Non-pigmented ciliary epithelial cell (primary cell): ENCODE measurements around the gene BAHCC1.

ENCODE experiments used
- DNase-seq: peaks from one replicate; pipeline ENCODE4 v3.0.0-alpha.2; 2010; ENCODE audit warnings: low read depth

Gene BAHCC1

GRCh38 chr17:81493198-81494038, 98.2 kb downstream of the BAHCC1 start:
- no peak for DNase-seq

- no peak for DNase-seq
These were observed 99.5 kb downstream of the BAHCC1 start for GRCh38 chr17:81494626-81495377.

- no peak for DNase-seq
These were observed 103.8 kb downstream of the BAHCC1 start for GRCh38 chr17:81498953-81499600.

GRCh38 chr17:81499601-81499970, 104.3 kb downstream of the BAHCC1 start:
- DNase-seq = no peak

GRCh38 chr17:81500047-81500446, 104.8 kb downstream of the BAHCC1 start:
- DNase-seq = no peak

- no peak for DNase-seq
These were observed 107.3 kb downstream of the BAHCC1 start for GRCh38 chr17:81502471-81503017.

- DNase-seq = no peak
These were observed 108.4 kb downstream of the BAHCC1 start for GRCh38 chr17:81503619-81504018.

- DNase-seq = no peak
These were observed 113.5 kb downstream of the BAHCC1 start for GRCh38 chr17:81508639-81509206.

GRCh38 chr17:81509207-81509971, 114.1 kb downstream of the BAHCC1 start:
- no peak for DNase-seq

- no peak for DNase-seq
These were observed 114.9 kb downstream of the BAHCC1 start for GRCh38 chr17:81509972-81510784.

GRCh38 chr17:81510785-81511553, 115.7 kb downstream of the BAHCC1 start:
- no peak for DNase-seq

- DNase-seq = no peak
These were observed 116.2 kb downstream of the BAHCC1 start for GRCh38 chr17:81511554-81511803.

GRCh38 chr17:81511804-81512561, 116.7 kb downstream of the BAHCC1 start:
- no peak for DNase-seq

- peak; percentile 50 for DNase-seq
These were observed 117.5 kb downstream of the BAHCC1 start, which contains the start of gene ACTG1 for GRCh38 chr17:81512562-81513371. Gene ACTG1 (minus strand): TSS chr17:81512799. CDS start chr17:81512354, 445 bp downstream.

- no peak for DNase-seq
These were observed 118.1 kb downstream of the BAHCC1 start for GRCh38 chr17:81513372-81513752.

GRCh38 chr17:81513753-81514488, 118.7 kb downstream of the BAHCC1 start:
- no peak for DNase-seq

- no peak for DNase-seq
These were observed 119.2 kb downstream of the BAHCC1 start for GRCh38 chr17:81514489-81514738.
